Right lobe of liver (tissue), 6 donors: ENCODE data around the gene CBX7. TPM values are rescaled to one million over a fixed set of nuclear protein-coding genes. Genes with fewer than 3 reads are reported as not detected.

Source experiments
- ATAC-seq, 4 donors: fragments of 200-7000 bp; cut with Tn5 transposase; one replicate each; pipeline ENCODE4 v1.9.1; 2020; ENCODE audit warnings: mild to moderate bottlenecking in 4 of 4, moderate library complexity in 4 of 4
- DNase-seq, 3 donors: peaks; one replicate each; pipeline ENCODE4 v3.0.0-alpha.2; 2020
- H3K27ac ChIP-seq, 3 donors: fragments of 200-600 bp; one replicate each; pipeline ENCODE4 v1.8.0; 2022
- H3K27me3 ChIP-seq, 2 donors: fragments of 200-600 bp; one replicate each; pipeline ENCODE4 v1.8.0; 2022
- H3K36me3 ChIP-seq, 4 donors: fragments of 200-600 bp; sonication (generic) in 1 of 4; one replicate each; pipeline versions ENCODE4 v1.5.1 to v1.8.0; 2017 to 2022; ENCODE audit warnings: control low read depth in 1 of 4
- H3K4me1 ChIP-seq, 4 donors: fragments of 200-600 bp; sonication (generic) in 1 of 4; one replicate each; pipeline versions ENCODE4 v1.5.1 to v1.8.0; 2017 to 2022; ENCODE audit warnings: control low read depth in 1 of 4
- H3K4me3 ChIP-seq, 3 donors: fragments of 200-600 bp; one replicate each; pipeline ENCODE4 v1.8.0; 2022
- H3K9me3 ChIP-seq, 4 donors: fragments of 200-600 bp; sonication (generic) in 1 of 4; one replicate each; pipeline versions ENCODE4 v1.5.1 to v1.8.0; 2017 to 2022; ENCODE audit warnings: control low read depth in 1 of 4
- POLR2A ChIP-seq: fragments of 450-650 bp; IDR thresholded peaks from one replicate; pipeline ENCODE4 v1.6.1; 2017; ENCODE audit warnings: antibody characterized with exemption, mild to moderate bottlenecking
- WGBS: methylation state at CpG from one replicate; pipeline ENCODE4 v1.1.6; 2018; ENCODE audit warnings: low coverage, low lambda C conversion rate; ENCODE audit not compliant: insufficient coverage; ENCODE audit errors: missing lambda C conversion rate; 5-methylcytosine and 5-hydroxymethylcytosine counted together
- intact Hi-C, 2 donors: fragments of 100-400 bp; cut with DNase I; formaldehyde crosslinking; loops; one replicate each; pipeline versions ENCODE4 v1.11.2 to v1.14.1; 2022
- total RNA-seq, 6 experiments: library from RNA; depleted of rRNA in 2 of 6; stranded (reverse); fragments of >200 nt in 2 of 6; fragmentation: NEBNext Ultra II Directional in 3 of 6; extraction: Animal tissue kit (Norgen Biotek cat#: 25700) in 3 of 6; gene quantifications; one replicate each; pipeline versions ENCODE4 v1.1.0 to v1.2.4, GENCODE V29; 2016 to 2023
- TF ChIP-seq, protein P1 (sequence below), 4 donors: fragments of 200-600 bp in 3 of 4; fragments of 450-650 bp in 1 of 4; IDR thresholded peaks; one replicate each; pipeline versions ENCODE4 v1.5.1 to v1.8.0; 2016 to 2022; ENCODE audit warnings: antibody characterized with exemption in 4 of 4, mild to moderate bottlenecking in 2 of 4
- donor health status: DM: no; HTN: yes; CAD: no.
- donor health status: DM: no; HTN: no; CAD: no.
- donor health status: DM: no; HTN: no; CAD: no.
- donor health status: DM: no; HTN: yes; CAD: no.
- donor health status: DM: no; HTN: yes; CAD: no.

The CBX7 gene
- total RNA-seq, 6 experiments from 2014 or later: 8.0 to 14.5 (median 12.9) TPM

DNA sequence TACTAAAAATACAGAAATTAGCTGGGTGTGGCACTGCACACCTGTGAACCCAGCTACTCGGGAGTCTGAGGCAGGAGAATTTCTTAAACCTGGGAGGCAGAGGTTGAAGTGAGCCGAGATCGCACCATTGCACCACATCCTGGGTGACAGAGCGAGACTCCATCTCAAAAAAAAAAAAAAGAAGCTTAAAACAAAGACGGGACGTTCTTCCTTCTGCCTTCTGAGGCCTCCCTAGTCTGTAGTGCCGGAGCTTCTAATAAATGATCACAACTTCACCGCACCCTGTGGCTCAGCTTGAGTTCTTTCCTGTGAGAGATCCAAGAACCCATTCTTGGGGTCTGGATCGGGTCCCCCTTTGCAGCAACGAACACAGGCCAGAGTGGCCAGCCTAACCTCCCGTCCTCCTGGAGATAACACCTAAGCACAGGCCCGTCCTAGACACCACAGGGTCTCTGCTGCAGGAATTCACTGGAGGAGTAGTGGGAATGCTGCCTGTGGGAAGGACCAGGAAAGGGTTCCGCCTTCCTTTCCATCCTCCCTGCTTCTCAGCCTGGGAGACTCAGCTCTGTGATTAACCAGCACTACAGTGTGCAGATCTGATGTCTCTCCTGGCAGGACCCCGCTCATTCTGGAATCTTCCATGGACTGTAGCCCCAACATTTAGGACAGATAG lies 57.6 kb downstream of the CBX7 start:
- Histone ChIP-seq H3K36me3 (no peaks in the 10 kb centered on the region), H3K4me1 (no peaks in the 10 kb centered on the region), H3K27ac (no peak overlapping the region), H3K27me3 (no peaks in the 10 kb centered on the region), H3K9me3 (no peaks in the 10 kb centered on the region), H3K4me3 (no peak overlapping the region)
- ATAC-seq (no peak), DNase-seq (peak in 1 of 3 donors; percentile 27)
- TF ChIP-seq, protein P1, sequence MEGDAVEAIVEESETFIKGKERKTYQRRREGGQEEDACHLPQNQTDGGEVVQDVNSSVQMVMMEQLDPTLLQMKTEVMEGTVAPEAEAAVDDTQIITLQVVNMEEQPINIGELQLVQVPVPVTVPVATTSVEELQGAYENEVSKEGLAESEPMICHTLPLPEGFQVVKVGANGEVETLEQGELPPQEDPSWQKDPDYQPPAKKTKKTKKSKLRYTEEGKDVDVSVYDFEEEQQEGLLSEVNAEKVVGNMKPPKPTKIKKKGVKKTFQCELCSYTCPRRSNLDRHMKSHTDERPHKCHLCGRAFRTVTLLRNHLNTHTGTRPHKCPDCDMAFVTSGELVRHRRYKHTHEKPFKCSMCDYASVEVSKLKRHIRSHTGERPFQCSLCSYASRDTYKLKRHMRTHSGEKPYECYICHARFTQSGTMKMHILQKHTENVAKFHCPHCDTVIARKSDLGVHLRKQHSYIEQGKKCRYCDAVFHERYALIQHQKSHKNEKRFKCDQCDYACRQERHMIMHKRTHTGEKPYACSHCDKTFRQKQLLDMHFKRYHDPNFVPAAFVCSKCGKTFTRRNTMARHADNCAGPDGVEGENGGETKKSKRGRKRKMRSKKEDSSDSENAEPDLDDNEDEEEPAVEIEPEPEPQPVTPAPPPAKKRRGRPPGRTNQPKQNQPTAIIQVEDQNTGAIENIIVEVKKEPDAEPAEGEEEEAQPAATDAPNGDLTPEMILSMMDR (IDR thresholded peaks at IDR 0.05): no peak
- no peak for TF ChIP-seq POLR2A
- intact Hi-C loops: no loop called here
- WGBS: 66% methylated on average over 10 of the region's 14 CpGs

DNA sequence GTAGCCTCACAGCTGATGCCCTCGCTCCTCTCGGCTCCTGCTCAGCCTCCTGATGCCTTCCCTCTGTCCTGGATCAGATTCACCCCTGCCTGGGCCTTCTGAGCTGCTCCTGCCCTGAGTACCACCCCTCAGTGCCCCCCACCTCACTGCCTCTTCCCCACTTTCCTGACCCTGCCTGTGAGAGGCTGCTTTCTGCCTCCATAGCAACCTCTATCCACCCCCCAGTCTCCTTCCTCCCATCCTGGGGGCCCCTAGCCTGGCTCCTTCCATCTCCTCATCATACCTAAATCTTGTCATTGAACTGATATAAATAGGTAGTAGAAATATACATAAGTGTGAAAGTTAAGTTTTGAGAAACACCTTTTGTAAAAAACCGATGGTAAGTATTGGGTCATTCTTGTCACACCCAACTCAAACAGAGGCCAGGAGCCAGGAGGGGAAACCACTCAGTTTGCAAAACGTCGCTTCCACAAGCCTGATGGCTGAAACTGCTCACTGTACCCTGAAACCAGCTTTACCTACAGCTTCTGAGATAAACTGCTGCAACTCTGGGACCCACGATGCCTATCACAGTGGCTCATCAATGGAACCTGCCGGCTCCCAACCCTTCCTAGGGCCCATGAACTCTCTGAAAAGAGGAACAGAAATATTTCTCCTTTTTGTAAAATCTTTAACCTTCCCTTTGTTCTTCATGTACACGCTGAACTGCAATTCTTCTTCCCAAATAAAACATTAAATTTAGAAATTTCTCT lies 60.2 kb downstream of the CBX7 start:
- no peak overlapping the region for H3K27ac ChIP-seq
- TF ChIP-seq, protein P1 (IDR thresholded peaks at IDR 0.05): no peak
- no peak for TF ChIP-seq POLR2A
- WGBS: 28% methylated on average over 6 of the region's 8 CpGs
- no peaks in the 10 kb centered on the region for H3K9me3 ChIP-seq
- H3K36me3 ChIP-seq: no peaks in the 10 kb centered on the region
- H3K4me3 ChIP-seq: no peak overlapping the region
- H3K4me1 ChIP-seq: no peaks in the 10 kb centered on the region
- intact Hi-C loops: no loop called here
- ATAC-seq (no peak), DNase-seq (no peak)
- no peaks in the 10 kb centered on the region for H3K27me3 ChIP-seq

DNA sequence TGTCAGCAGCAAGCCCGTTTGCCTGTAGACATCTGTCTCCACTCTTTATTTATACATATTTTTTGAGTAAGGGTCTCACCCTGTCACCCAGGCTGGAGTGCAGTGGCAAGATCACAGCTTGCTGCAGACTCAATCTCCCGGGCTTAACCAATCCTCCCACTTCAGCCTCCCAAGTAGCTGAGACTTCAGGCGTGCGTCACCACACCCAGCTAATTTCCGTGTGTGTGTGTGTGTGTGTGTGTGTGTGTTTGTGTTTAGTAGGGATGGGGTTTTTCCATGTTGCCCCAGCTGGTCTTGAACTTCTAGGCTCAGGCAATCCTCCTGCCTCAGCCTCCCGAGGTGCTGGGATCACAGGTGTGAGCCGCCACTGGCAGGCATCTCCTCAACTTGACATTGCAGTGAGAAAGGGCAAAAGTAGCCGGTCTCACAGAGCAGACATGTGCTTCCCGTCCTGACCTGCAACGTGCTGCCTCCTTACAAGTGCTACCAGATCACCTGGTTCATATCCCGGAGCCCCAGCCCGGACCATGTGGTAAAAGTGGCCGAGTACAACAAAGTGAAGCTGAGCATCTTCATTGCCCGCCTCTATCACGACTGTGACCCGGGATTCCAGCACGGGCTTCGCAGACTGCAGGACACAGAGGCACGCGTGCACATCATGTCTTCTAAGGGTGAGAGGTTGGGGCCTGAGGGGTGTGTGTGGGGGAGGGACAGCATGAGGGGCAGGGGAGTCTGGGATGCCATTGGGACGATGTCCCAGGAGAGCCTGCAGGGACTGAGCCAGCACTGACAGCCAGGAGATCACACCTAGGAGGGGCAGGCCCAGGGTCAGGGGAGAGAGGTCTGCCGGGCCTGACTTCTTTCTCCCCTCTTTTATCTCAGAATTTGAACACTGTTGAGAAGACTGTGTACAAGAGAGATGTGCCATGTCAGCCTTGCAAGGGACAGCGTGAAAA lies 61.1 kb downstream of the CBX7 start:
- no peak overlapping the region for H3K27ac ChIP-seq
- intact Hi-C loops: no loop called here
- DNase-seq: peak in 1 of 3 donors; percentile 35
- H3K36me3 ChIP-seq: no peaks in the 10 kb centered on the region
- TF ChIP-seq, protein P1 (IDR thresholded peaks at IDR 0.05): no peak
- TF ChIP-seq POLR2A: no peak
- H3K9me3 ChIP-seq: no peaks in the 10 kb centered on the region
- 77% methylated on average over 4 of the region's 23 CpGs for whole genome bisulfite sequencing
- no peak overlapping the region for H3K4me3 ChIP-seq
- no peaks in the 10 kb centered on the region for H3K27me3 ChIP-seq
- ATAC-seq: no peak
- no peaks in the 10 kb centered on the region for H3K4me1 ChIP-seq

DNA sequence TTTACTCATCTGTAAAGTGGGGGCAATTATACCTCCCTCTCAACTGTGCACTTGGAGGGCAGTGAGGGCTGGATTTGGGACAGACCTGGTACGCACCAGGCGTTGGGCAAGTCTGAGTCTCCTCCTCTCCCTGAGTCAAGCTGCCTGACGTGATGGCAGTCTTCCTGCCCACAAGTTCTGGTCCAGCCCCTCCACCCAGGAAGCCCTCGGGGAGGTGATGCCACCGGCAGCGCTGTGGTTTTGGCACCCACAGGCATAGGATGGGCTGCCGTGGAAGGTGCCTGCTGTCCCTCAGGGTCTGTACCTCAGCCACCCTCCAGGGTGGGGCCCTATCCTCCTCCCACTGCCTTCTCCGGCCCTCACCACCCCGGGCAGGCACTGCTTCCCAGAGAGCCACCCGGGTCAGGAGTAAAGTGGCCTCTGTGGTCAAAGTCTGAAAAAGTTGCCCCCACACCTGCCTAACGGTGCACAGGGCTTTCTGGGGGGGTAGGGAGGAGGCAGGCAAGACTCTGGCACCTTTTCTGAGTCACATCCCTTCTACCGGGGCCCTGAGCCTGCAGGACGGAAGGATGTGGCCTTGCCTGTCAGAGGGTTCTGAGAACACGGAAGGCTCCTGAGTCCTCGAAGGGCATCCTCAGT lies 61.9 kb downstream of the CBX7 start:
- TF ChIP-seq, protein P1 (IDR thresholded peaks at IDR 0.05): no peak
- no peak for TF ChIP-seq POLR2A
- ATAC-seq: peak; percentile 37 to 64 (median 50)

More for the DNA sequence above, 61.9 kb downstream of the CBX7 start:
- 19% methylated on average over 4 of the region's 15 CpGs for WGBS
- Histone ChIP-seq H3K4me3 (no peak overlapping the region), H3K9me3 (no peaks in the 10 kb centered on the region), H3K36me3 (no peaks in the 10 kb centered on the region), H3K27ac (no peak overlapping the region), H3K4me1 (no peaks in the 10 kb centered on the region), H3K27me3 (no peaks in the 10 kb centered on the region)
- no peak for DNase-seq
- intact Hi-C loops: no loop called here
